PC-9 (cell line): ENCODE data around the gene PTPRD.

Experiments used
- CTCF ChIP-seq: fragments of 200-600 bp; sonication (generic); conservative IDR thresholded peaks from 2 replicates; pipeline ENCODE4 v1.6.1; 2017; ENCODE audit warnings: mixed run types, antibody characterized with exemption, mild to moderate bottlenecking, moderate library complexity
- EZH2 ChIP-seq: fragments of 200-600 bp; sonication (generic); IDR thresholded peaks from 2 replicates; pipeline ENCODE4 v1.8.0; 2017; ENCODE audit warnings: antibody characterized with exemption, low read depth

- TF ChIP-seq EZH2 = no peak
- TF ChIP-seq CTCF = no peak
Measured at GRCh38 chr9:8329561-8330283, 2283.1 kb downstream of the PTPRD start.
